Stimulated activated CD4-positive, alpha-beta T cell treated with anti-CD3 and anti-CD28 coated beads, Interleukin-1b, Interleukin-23, amount 100 ng/mL, for 24 hours (primary cell): ENCODE measurements around the gene ARID3C.

Experiments used
- DNase-seq, 4 experiments: peaks; one replicate each; pipeline ENCODE4 v3.0.0-alpha.2; 2020; ENCODE audit warnings: low read depth in 4 of 4, low spot score in 1 of 4

The ARID3C gene

DNA sequence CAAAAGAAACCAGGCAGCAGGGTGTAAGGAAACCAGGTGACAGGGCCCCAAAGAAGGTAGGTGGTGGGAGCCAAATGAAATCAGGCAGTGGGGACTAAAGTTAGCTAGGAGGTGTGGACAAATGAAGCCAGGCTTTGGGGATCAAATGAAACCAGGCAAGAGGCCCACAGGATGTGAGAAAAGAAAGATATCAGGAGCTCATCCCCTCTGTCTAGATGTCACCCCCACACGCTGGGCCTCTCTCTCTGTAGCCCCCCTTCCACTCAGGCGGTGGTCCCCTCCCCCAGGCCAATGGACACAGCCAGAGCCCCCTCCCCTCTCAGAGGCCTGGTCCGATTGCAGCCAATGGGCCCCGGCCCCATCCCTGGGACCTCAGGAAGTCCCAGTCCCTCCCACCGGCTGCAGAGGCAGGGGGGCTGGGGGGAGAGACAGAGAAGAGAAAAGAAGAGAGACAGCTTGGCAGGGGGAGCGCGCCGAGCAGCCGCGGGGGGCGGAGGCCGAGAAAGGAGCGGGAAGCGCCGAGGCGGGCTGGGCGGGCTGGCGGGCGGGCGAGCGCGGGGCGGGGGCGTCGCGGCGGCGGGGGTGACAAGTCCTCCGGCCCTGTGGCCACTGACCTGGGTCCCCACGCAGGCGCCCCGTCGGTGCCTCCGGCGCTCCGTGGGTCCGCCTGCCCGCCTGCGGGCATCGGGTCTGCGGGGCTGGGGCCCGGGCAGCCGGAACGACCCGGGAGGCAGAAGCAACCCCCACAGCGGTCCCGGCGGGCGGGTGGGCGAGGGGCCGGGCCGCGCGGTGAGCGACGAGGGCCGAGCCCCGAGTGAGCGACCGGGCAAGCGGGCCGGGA, 51.2 kb downstream of the ARID3C start:
- no peak for DNase-seq

DNA sequence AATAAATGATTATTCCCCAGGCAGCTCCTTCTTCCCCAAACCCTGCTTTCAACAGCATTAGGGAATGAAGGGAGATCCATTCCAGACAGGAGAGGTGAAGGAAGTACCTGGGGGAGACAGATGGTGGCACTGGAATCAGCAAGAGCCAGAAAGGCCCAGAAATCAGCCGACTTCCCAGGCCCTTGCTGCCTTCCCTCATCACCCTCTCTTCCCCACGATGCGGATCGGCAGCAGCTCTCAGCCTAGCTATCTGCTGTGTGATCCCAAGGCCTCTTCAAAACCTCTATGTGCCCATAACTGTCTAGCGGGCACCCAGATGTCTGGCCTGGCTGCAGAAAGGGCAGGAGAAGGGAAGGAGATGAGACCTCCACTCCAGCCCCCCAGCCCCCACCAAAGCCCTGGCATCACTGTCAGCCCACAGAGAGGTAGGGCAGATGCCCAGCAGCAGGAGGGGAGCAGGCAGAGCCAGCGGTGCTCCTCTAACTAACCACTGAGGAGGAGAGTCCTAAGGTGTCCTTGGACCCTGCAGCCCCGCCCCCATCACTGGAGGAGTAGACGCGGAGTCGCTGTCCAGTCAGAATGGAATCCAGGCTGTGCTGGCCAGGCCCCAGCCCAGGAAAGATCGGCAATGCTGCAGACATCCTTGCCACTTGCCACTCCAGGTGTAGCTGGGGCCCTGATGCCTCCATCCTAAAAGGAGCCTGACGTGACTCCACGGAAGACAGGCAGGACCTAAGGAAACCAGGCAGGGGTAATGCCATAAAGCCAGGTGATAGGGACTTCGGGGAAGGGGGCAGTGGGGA, 52.1 kb downstream of the ARID3C start:
- no peak for DNase-seq

DNA sequence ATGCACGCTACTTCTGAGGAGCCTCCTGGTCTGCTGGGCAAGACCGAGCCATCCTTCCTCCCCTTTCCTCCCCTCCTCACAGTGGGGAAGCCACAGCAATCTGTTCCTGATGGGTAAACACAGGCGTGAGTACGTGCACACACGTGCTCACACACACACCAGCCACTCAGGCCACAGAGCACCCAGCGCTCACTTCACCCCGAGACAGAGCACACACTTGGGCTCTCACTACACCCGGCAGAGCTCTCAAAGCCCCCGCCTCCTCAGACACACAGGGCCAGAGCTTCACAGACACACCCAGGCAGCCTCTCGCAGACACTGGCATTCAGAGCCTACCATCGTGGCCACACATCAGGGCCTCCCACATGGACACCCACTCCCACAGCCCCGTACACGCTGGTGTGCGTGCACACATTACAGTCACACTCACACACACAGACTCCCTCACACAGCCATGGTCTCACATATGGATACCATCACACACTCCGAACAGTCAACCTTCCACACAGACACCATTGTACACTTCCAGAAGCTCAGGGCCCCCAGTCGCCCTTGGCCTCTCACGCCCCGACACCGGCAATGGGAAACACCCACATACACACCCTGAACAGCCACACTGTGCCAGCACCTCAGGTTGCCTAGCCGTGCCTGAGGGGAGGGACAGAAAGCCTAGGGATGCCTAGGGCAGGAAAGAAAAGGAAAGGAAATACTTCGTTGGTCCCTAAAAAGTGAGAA, 52.8 kb downstream of the ARID3C start:
- no peak for DNase-seq

DNA sequence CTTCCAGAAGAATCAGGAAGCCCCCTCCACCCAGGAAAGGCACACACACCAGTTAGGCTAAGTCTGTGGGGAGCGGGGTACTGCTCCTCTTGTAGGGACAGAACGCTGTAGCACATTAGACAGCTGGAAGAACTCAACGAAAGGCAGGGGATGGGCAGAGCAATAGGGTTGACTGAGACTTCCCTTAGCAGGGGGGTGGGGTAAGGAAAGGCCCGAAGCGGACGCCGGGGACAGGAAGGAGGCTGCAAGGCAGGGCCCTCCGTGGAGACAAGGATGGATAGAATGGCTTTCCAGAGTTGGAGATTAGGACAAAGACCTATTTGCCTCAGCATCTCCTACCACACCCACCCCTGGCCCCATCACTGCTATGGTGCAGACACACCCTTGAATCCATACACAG, 53.6 kb downstream of the ARID3C start:
- no peak for DNase-seq

DNA sequence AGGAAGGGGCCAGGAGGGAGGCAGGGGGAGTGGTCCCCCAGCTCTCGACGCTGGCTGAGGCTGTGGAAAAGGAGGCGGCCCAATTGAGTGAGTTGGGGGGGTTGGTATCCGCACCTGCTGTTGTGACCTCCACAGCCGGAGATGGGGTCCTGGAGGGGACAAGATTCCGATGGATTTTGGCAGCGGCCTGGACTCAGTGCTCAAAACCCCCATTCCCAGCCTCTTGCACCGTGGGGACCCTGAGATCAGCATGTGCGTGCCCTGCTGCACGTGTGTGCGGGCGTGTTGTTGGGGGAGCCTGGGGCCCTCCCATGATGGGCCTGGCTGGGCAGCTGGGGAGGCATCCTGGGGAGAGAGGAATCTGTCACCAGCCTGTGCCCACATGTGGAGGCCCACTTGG, 54.3 kb downstream of the ARID3C start:
- no peak for DNase-seq

DNA sequence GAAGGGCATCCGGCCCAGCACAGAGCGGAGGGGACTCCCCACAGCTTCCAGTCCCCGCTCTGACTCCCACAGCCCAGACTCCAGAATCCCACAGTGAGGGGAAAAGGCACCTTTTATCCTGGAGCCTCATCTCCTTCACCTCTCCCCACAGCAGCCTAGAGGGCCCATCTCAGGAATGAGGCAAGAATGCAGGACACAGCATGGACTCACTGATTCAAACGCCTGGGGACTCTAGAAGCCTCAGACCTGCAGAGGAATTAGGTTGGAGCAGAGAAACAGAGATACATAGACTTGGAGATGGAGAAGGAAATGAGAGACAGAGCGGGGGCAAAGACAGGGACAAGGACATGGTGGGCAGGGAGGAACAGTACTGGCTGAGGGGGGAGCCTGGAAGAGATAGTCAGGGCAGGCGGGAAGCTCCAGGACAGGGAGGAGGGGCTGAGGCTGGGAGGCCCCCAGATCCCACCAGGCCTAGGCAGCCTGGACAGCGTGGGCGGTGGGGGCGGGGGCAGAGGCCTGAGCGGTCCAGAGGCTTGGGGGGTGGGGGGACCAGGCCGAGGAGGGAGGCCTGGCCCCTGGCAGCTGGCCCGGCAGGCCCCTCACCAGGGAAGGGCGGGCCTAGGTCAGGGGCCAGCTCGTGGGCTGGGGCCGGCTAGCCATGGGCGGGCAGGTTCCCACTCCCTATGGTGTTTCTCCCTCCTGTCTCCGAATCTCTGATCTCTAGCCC, 55.1 kb downstream of the ARID3C start:
- DNase-seq, result no peak

DNA sequence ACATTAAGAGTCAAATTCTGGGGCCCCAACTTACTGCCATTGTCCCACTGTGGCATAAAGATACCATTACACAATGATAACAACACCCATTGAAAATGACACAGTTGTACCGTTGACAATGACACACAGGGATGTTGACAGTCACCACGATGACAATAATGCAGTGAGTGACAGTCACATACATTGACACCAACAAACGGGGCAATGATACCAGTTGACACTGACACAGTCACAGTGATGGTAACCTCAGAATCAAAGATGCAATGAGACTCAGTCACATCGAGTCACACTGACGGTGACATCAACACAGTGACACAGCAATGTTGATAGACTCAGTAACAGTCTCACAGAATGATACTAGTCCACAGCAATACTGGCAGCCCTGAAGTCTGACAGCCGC, 56.2 kb downstream of the ARID3C start:
- DNase-seq, result no peak

DNA sequence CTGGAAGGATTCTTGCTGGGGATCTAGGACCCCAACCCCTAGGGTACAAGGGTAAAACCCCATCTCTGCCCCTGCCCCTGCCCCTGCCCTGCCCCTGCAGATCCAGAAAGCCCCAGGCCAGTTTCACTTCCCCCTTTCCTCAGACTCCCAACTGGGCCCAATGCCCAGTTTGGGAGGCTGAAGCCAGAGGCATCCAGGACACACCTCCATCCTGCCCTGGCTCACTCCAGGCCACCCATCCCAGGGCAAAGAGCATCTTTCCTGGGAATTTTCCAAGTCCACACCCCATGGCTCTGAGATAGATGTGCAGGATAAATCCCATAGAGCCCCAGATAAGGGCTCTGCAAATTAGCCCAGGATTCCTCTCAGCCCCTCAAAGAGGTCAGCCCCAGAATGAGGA, 56.8 kb downstream of the ARID3C start:
- no peak for DNase-seq

DNA sequence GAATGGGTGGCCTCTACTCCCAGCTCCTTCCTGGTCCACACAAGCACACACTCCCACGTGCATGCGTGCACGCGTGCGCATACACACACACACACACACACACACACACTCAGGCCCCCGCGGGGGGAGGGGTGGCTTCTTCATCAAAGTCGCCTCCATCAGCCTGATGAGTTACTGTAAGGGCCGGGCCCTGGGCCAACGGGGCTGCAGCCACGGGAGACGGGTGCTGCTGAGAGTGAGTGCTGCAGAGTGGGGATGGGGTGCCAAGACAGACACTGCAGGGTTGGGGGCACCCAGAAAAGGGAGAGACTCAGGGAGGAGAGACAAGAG, 57.4 kb downstream of the ARID3C start:
- DNase-seq, result no peak
